B cell (primary cell): Measurements from ENCODE around the gene GRIN3A. TPM values are rescaled to one million over a fixed set of nuclear protein-coding genes. Genes with fewer than 3 reads are reported as not detected.

Source experiments
- ATAC-seq: fragments of 200-7000 bp; cut with Tn5 transposase; one replicate; pipeline ENCODE4 v1.10.0; 2021; ENCODE audit warnings: low read depth, mild to moderate bottlenecking, moderate number of reproducible peaks, moderate library complexity
- CTCF ChIA-PET: fragments of 350-600 bp; sonication (Branson Sonifier 250); formaldehyde crosslinking; loops from one replicate; lab custom pipeline; 2021; ENCODE audit warnings: antibody characterized with exemption, inconsistent platforms; lab: Charles Lee
- POLR2A ChIA-PET: fragments of 350-600 bp; sonication (Branson Sonifier 250); formaldehyde crosslinking; loops from one replicate; lab custom pipeline; 2021; ENCODE audit warnings: antibody characterized with exemption; lab: Charles Lee
- DNase-seq: peaks from one replicate; pipeline ENCODE4 v3.0.0; 2013
- H2AFZ ChIP-seq: 2 replicates; pipeline ENCODE4 v1.6.1; 2012; ENCODE audit warnings: mild to moderate bottlenecking, low read depth, low read length; ENCODE audit not compliant: insufficient read depth, poor library complexity, severe bottlenecking
- H3K27ac ChIP-seq, 2 donors: 1 replicate in 1 of 2; 2 replicates in 1 of 2; pipeline ENCODE4 v1.5.1; 2012 to 2013; ENCODE audit warnings: low read length in 2 of 2, mild to moderate bottlenecking in 2 of 2, moderate library complexity in 1 of 2
- H3K27me3 ChIP-seq, 4 experiments: fragments of 200-600 bp in 1 of 4; sonication (generic) in 1 of 4; replicated peaks in 1 of 4; 1 replicate in 2 of 4; 2 replicates in 2 of 4; pipeline versions ENCODE4 v1.6.1 to v1.7.0; 2013 to 2016; ENCODE audit warnings: low read length in 3 of 4, mild to moderate bottlenecking in 2 of 4, mixed read lengths in 1 of 4, moderate library complexity in 1 of 4; ENCODE audit not compliant: insufficient read depth in 4 of 4, control insufficient read depth in 3 of 4; ENCODE audit errors: control extremely low read depth in 1 of 4
- H3K36me3 ChIP-seq, 2 experiments: replicated peaks in 1 of 2; 1 replicate in 1 of 2; 2 replicates in 1 of 2; pipeline versions ENCODE4 v1.6.1 to v1.7.1; 2013; ENCODE audit warnings: low read length in 1 of 2; ENCODE audit not compliant: insufficient read depth in 2 of 2, control insufficient read depth in 1 of 2; ENCODE audit errors: control extremely low read depth in 1 of 2, extremely low read depth in 1 of 2
- H3K4me1 ChIP-seq, 2 donors: fragments of 200-600 bp in 1 of 2; sonication (generic) in 1 of 2; 1 replicate in 1 of 2; 2 replicates in 1 of 2; pipeline versions ENCODE4 v1.5.1 to v1.6.1; 2013 to 2017; ENCODE audit warnings: low read length in 2 of 2; ENCODE audit not compliant: control insufficient read depth in 2 of 2, insufficient read depth in 2 of 2
- H3K4me2 ChIP-seq: replicated peaks from 2 replicates; pipeline ENCODE3; 2012; ENCODE audit warnings: mild to moderate bottlenecking, low read depth, low read length; ENCODE audit not compliant: poor library complexity, severe bottlenecking
- H3K4me3 ChIP-seq, 5 experiments: fragments of 200-600 bp in 1 of 5; sonication (generic) in 1 of 5; 1 replicate in 3 of 5; 2 replicates in 2 of 5; pipeline versions ENCODE4 v1.5.1 to v1.7.0; 2011 to 2016; ENCODE audit warnings: low read length in 4 of 5, mild to moderate bottlenecking in 4 of 5, low read depth in 2 of 5, control low read depth in 1 of 5, moderate library complexity in 1 of 5; ENCODE audit not compliant: insufficient read depth in 1 of 5; ENCODE audit errors: control extremely low read depth in 1 of 5, extremely low read depth in 1 of 5
- H3K79me2 ChIP-seq: fragments of 200-600 bp; sonication (generic); one replicate; pipeline ENCODE4 v1.6.0; 2016; ENCODE audit warnings: low read length; ENCODE audit not compliant: control insufficient read depth, insufficient read depth
- H3K9ac ChIP-seq: fragments of 200-600 bp; sonication (generic); 2 replicates; pipeline ENCODE4 v1.6.1; 2017; ENCODE audit warnings: mild to moderate bottlenecking, low read length, moderate library complexity
- H3K9me3 ChIP-seq, 3 donors: one replicate each; pipeline versions ENCODE4 v1.6.1 to v1.7.1; 2013; ENCODE audit warnings: low read length in 2 of 3; ENCODE audit not compliant: control insufficient read depth in 2 of 3, insufficient read depth in 1 of 3; ENCODE audit errors: control extremely low read depth in 1 of 3
- H4K20me1 ChIP-seq: 2 replicates; pipeline ENCODE4 v1.6.0; 2012; ENCODE audit warnings: mild to moderate bottlenecking, low read length; ENCODE audit not compliant: insufficient read depth, control insufficient read depth, poor library complexity, severe bottlenecking
- H3K27ac Mint-ChIP-seq: one replicate; pipeline ENCODE4 v1.8.0; 2021; ENCODE audit warnings: mixed read lengths
- H3K27me3 Mint-ChIP-seq: one replicate; pipeline ENCODE4 v1.8.0; 2021; ENCODE audit warnings: mixed read lengths
- H3K4me1 Mint-ChIP-seq: one replicate; pipeline ENCODE4 v1.8.0; 2021; ENCODE audit warnings: mixed read lengths
- H3K4me3 Mint-ChIP-seq: one replicate; pipeline ENCODE4 v1.8.0; 2021; ENCODE audit warnings: mixed read lengths
- H3K9me3 Mint-ChIP-seq: one replicate; pipeline ENCODE4 v1.8.0; 2022; ENCODE audit warnings: mixed read lengths; ENCODE audit not compliant: insufficient read depth
- EZH2 ChIP-seq: IDR thresholded peaks from 2 replicates; pipeline ENCODE4 v1.6.1; 2012; ENCODE audit warnings: borderline replicate concordance, low read depth, mild to moderate bottlenecking, moderate library complexity, low read length; ENCODE audit not compliant: insufficient read depth, poor library complexity, severe bottlenecking
- WGBS: methylation state at CpG from one replicate; pipeline ENCODE4 v1.1.5; 2013; ENCODE audit warnings: missing lambda C conversion rate; ENCODE audit not compliant: insufficient coverage; 5-methylcytosine and 5-hydroxymethylcytosine counted together
- intact Hi-C: fragments of 100-400 bp; cut with micrococcal nuclease; formaldehyde crosslinking; loops from one replicate; pipeline ENCODE4 v1.10.0; 2022
- polyA plus RNA-seq: library from polyadenylated mRNA; depleted of rRNA; stranded (reverse); fragments of >200 nt; gene quantifications from 2 replicates; pipeline ENCODE4 v1.2.3, GENCODE V29; 2012
- total RNA-seq, 2 donors: library from RNA; stranded (reverse); fragments of 120-200 nt in 1 of 2; gene quantifications; 1 replicate in 1 of 2; 2 replicates in 1 of 2; pipeline versions ENCODE4 v1.2.3 to v1.2.4, GENCODE V29; 2013 to 2022
- TF ChIP-seq, protein P1 (sequence below): fragments of 200-600 bp; IDR thresholded peaks from one replicate; pipeline ENCODE4 v1.8.0; 2022; ENCODE audit warnings: antibody characterized with exemption, mild to moderate bottlenecking

GRIN3A gene
- total and polyA plus RNA-seq, 2 donors (not counting 1 experiment from before 2014, with no cell fraction given) = not detected

DNA sequence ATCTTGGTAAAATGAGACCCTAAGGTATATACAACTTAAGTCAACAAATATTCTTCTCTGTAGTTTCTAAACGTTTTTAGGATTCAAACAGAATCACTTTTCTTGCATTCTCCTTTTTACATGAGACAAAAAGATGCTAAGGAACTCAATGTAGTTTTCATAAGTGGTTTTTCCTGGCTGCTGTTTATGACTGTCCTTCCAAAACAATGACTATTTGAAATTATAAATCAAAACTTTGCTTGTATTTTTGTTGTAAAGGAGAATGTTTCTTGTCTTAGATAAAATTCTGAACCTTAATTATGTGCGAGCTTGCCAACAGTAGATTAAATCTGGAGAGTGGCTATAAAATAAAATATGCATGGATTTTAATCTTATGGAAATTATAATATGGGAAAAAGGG lies 53.8 kb downstream of the GRIN3A start:
- H3K4me2 ChIP-seq = no peak overlapping the region
- WGBS = no CpG with 5 or more reads among the region's 2 CpGs
- H3K79me2 ChIP-seq = no peaks in the 10 kb centered on the region
- ChIA-PET POLR2A (no interaction called here), CTCF (no interaction called here)
- ATAC-seq = no peak
- intact Hi-C loops = no loop called here
- no peaks in the 10 kb centered on the region for H3K4me1 ChIP-seq
- H3K27me3 Mint-ChIP-seq = peaks cover 4% of the 10 kb centered on the region
- no peaks in the 10 kb centered on the region for H3K9me3 ChIP-seq
- no peak overlapping the region for H3K27ac Mint-ChIP-seq
- no peak overlapping the region for H3K9ac ChIP-seq
- H3K9me3 Mint-ChIP-seq = no peaks in the 10 kb centered on the region
- no peak overlapping the region for H3K4me3 Mint-ChIP-seq
- TF ChIP-seq, protein P1, sequence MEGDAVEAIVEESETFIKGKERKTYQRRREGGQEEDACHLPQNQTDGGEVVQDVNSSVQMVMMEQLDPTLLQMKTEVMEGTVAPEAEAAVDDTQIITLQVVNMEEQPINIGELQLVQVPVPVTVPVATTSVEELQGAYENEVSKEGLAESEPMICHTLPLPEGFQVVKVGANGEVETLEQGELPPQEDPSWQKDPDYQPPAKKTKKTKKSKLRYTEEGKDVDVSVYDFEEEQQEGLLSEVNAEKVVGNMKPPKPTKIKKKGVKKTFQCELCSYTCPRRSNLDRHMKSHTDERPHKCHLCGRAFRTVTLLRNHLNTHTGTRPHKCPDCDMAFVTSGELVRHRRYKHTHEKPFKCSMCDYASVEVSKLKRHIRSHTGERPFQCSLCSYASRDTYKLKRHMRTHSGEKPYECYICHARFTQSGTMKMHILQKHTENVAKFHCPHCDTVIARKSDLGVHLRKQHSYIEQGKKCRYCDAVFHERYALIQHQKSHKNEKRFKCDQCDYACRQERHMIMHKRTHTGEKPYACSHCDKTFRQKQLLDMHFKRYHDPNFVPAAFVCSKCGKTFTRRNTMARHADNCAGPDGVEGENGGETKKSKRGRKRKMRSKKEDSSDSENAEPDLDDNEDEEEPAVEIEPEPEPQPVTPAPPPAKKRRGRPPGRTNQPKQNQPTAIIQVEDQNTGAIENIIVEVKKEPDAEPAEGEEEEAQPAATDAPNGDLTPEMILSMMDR = no peak
- no peak for TF ChIP-seq EZH2
- peaks cover 0 to 4% (median 0%) of the 10 kb centered on the region in 4 experiments for H3K27me3 ChIP-seq
- H2AFZ ChIP-seq = no peak overlapping the region
- DNase-seq = no peak
- H4K20me1 ChIP-seq = no peaks in the 10 kb centered on the region
- H3K36me3 ChIP-seq = no peaks in the 10 kb centered on the region
- H3K4me1 Mint-ChIP-seq = no peaks in the 10 kb centered on the region
- H3K4me3 ChIP-seq = no peak overlapping the region
- no peak overlapping the region for H3K27ac ChIP-seq

DNA sequence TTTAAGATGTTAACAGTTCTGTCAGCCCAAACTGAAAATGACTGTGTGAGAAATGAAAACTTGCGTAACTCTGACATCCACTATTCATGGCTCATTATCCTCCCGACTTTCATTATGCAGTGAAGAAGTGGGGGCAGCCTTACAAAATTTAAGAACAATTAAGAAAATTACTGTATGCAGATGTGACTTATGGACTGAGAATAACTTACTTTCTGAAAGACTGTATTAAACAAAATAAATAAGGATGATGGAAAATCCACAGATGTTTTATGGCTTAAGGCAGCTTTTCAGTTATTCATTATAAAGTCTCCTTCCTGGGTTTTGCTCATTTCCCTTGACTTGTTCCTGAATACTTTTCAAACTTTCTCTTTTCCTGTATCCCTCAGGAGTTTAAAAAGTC lies 55.2 kb downstream of the GRIN3A start:
- Mint-ChIP-seq H3K27ac (no peak overlapping the region), H3K27me3 (peaks cover 4% of the 10 kb centered on the region), H3K4me3 (no peak overlapping the region), H3K9me3 (no peaks in the 10 kb centered on the region), H3K4me1 (no peaks in the 10 kb centered on the region)
- POLR2A ChIA-PET = no interaction called here
- peaks cover 0 to 3% (median under 1%) of the 10 kb centered on the region in 4 experiments for H3K27me3 ChIP-seq
- no peaks in the 10 kb centered on the region for H3K79me2 ChIP-seq
- H4K20me1 ChIP-seq = no peaks in the 10 kb centered on the region
- H3K9ac ChIP-seq = no peak overlapping the region
- no peaks in the 10 kb centered on the region for H3K4me1 ChIP-seq
- no peak overlapping the region for H2AFZ ChIP-seq
- H3K9me3 ChIP-seq = no peaks in the 10 kb centered on the region
- TF ChIP-seq, protein P1 = no peak
- DNase-seq (no peak), ATAC-seq (no peak)
- H3K36me3 ChIP-seq = no peaks in the 10 kb centered on the region
- intact Hi-C loops = no loop called here
- no peak overlapping the region for H3K4me3 ChIP-seq
- H3K27ac ChIP-seq = no peak overlapping the region
- CTCF ChIA-PET = no interaction called here
- WGBS = no CpG with 5 or more reads among the region's 2 CpGs
- no peak overlapping the region for H3K4me2 ChIP-seq
